K562 (cell line): ENCODE data around the gene FAM174C. TPM values are rescaled to one million over a fixed set of nuclear protein-coding genes. Genes with fewer than 3 reads are reported as not detected.
A peak's percentile ranks its signal among the peaks of the same experiment; 100 is the strongest.

Experiments
- CBFA2T2 ChIP-seq: fragments of 450-650 bp; conservative IDR thresholded peaks from 2 replicates; pipeline ENCODE4 v1.6.1; 2017; ENCODE audit warnings: mild to moderate bottlenecking
- DPF2 ChIP-seq: fragments of 450-650 bp; IDR thresholded peaks from 2 replicates; pipeline ENCODE4 v1.6.1; 2016
- MBD2 ChIP-seq: sonication (generic); IDR thresholded peaks from 2 replicates; pipeline ENCODE4 v1.6.1; 2016; ENCODE audit warnings: low read depth, borderline replicate concordance
- NELFE ChIP-seq: IDR thresholded peaks from 2 replicates; pipeline ENCODE4 v1.6.1; 2011; ENCODE audit warnings: mild to moderate bottlenecking; ENCODE audit not compliant: insufficient read depth, insufficient read length
- POLR2H ChIP-seq: IDR thresholded peaks from 2 replicates; pipeline ENCODE4 v1.6.1; 2016; ENCODE audit warnings: missing genetic modification characterization, low read depth, mild to moderate bottlenecking, control low read depth, missing compliant biosample characterization, moderate library complexity
- SPI1 ChIP-seq: IDR thresholded peaks from 2 replicates; pipeline ENCODE4 v1.6.1; 2011; ENCODE audit warnings: low read depth, low read length, control low read depth, borderline replicate concordance
- TAF1 ChIP-seq: IDR thresholded peaks from 2 replicates; pipeline ENCODE4 v1.6.1; 2011; ENCODE audit warnings: mild to moderate bottlenecking, low read length, moderate library complexity; ENCODE audit not compliant: insufficient read depth, control insufficient read depth, severe bottlenecking; ENCODE audit errors: extremely low read depth
- TEAD2 ChIP-seq: fragments of 450-650 bp; IDR thresholded peaks from 2 replicates; pipeline ENCODE4 v1.6.1; 2016; ENCODE audit warnings: missing genetic modification characterization, control low read depth, missing compliant biosample characterization
- ZKSCAN3 ChIP-seq: fragments of 250-450 bp; sonication (Bioruptor Pico); IDR thresholded peaks from 2 replicates; pipeline ENCODE4 v1.4.0; 2020
- ZNF239 ChIP-seq: fragments of 250-450 bp; sonication (Bioruptor Pico); IDR thresholded peaks from 2 replicates; pipeline ENCODE4 v1.4.0; 2020; ENCODE audit warnings: mild to moderate bottlenecking
- ZNF766 ChIP-seq: fragments of 200-800 bp; sonication (Bioruptor generic); conservative IDR thresholded peaks from 2 replicates; pipeline ENCODE4 v1.6.1; 2016; ENCODE audit warnings: missing genetic modification characterization, missing compliant biosample characterization
- ZNF780A ChIP-seq: fragments of 250-450 bp; sonication (Bioruptor Pico); IDR thresholded peaks from 2 replicates; pipeline ENCODE4 v1.5.0; 2021; ENCODE audit warnings: mild to moderate bottlenecking
- polyA plus RNA-seq, 8 experiments: library from polyadenylated mRNA; depleted of rRNA in 4 of 8; stranded (reverse) in 5 of 8; unstranded in 3 of 8; fragments of >200 nt; fragmentation: Nextera tagmentation in 2 of 8; fragmentation: Illumina TruSeq in 1 of 8; extraction: Ambion mirVana in 2 of 8; extraction: Trizol in 1 of 8; gene quantifications; 2 replicates each; pipeline versions ENCODE4 v1.2.1 to v1.2.3, GENCODE V29; 2011 to 2014; ENCODE audit warnings: inconsistent platforms in 1 of 8, missing spikeins in 1 of 8
- total RNA-seq, 7 experiments: library from RNA; depleted of rRNA in 6 of 7; stranded (reverse); fragments of >200 nt in 6 of 7; fragmentation: Illumina TruSeq in 2 of 7; extraction: Trizol in 2 of 7; gene quantifications; 2 replicates each; pipeline versions ENCODE4 v1.2.1 to v1.2.3, GENCODE V29; 2011 to 2021; ENCODE audit warnings: low replicate concordance in 1 of 7
- TF ChIP-seq, protein P1 (sequence below), 2 experiments: fragments of 450-650 bp; IDR thresholded peaks; 2 replicates each; pipeline ENCODE4 v1.6.1; 2018; ENCODE audit warnings: mild to moderate bottlenecking in 2 of 2, low read depth in 1 of 2; ENCODE audit not compliant: partially characterized antibody in 2 of 2
- TF ChIP-seq, protein P2 (sequence below): sonication (generic); formaldehyde crosslinking; IDR thresholded peaks from 2 replicates; pipeline ENCODE4 v1.8.1; 2023; ENCODE audit warnings: mild to moderate bottlenecking, missing genetic modification reagents
- TF ChIP-seq, protein P3 (sequence below): fragments of 250-450 bp; sonication (Bioruptor Pico); IDR thresholded peaks from 2 replicates; pipeline ENCODE4 v1.4.0; 2020; ENCODE audit warnings: mild to moderate bottlenecking

The FAM174C gene
- total and polyA plus RNA-seq, 9 of the 15 experiments (the other 6 are each of a cell fraction or from before 2014, with no cell fraction given): 0.66 to 89.6 (median 20.3) TPM

DNA sequence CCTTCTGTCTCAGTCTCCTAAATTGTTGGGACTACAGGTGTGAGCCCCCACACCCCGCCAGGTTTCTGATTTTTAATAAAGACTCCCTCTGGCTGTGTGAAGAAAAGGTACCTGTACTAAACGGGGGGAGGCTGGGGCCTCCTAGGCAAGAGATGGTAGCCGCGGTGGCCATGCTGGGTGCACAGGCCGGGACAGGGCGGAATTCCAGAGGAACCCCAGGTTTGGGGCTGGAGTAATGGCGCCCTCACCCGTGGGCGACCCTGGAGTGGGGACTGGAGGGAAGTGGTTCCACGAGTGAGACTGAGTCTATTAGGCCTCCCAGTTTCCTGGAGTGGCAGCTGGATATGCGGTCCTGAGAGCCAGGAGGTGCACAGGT, 35.9 kb upstream of the FAM174C start (continued):
- TF ChIP-seq, protein P1, sequence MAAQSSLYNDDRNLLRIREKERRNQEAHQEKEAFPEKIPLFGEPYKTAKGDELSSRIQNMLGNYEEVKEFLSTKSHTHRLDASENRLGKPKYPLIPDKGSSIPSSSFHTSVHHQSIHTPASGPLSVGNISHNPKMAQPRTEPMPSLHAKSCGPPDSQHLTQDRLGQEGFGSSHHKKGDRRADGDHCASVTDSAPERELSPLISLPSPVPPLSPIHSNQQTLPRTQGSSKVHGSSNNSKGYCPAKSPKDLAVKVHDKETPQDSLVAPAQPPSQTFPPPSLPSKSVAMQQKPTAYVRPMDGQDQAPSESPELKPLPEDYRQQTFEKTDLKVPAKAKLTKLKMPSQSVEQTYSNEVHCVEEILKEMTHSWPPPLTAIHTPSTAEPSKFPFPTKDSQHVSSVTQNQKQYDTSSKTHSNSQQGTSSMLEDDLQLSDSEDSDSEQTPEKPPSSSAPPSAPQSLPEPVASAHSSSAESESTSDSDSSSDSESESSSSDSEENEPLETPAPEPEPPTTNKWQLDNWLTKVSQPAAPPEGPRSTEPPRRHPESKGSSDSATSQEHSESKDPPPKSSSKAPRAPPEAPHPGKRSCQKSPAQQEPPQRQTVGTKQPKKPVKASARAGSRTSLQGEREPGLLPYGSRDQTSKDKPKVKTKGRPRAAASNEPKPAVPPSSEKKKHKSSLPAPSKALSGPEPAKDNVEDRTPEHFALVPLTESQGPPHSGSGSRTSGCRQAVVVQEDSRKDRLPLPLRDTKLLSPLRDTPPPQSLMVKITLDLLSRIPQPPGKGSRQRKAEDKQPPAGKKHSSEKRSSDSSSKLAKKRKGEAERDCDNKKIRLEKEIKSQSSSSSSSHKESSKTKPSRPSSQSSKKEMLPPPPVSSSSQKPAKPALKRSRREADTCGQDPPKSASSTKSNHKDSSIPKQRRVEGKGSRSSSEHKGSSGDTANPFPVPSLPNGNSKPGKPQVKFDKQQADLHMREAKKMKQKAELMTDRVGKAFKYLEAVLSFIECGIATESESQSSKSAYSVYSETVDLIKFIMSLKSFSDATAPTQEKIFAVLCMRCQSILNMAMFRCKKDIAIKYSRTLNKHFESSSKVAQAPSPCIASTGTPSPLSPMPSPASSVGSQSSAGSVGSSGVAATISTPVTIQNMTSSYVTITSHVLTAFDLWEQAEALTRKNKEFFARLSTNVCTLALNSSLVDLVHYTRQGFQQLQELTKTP (IDR thresholded peaks at IDR 0.05; ENCODE audit: low read depth in 1 of 2, partially characterized antibody in 2 of 2): no peak
- 0 out of 2 replicates have a peak, but pooled peaks have one; percentile 22 for TF ChIP-seq DPF2
- no peak for TF ChIP-seq TAF1
- TF ChIP-seq ZNF780A (CRISPR knock-in tag): no peak
- TF ChIP-seq TEAD2 (tag): no peak
- TF ChIP-seq ZNF239 (CRISPR knock-in tag): no peak
- no peak for TF ChIP-seq POLR2H (tag)
- 0 out of 2 replicates have a peak, but pooled peaks have one; percentile 19 for TF ChIP-seq SPI1
- TF ChIP-seq, protein P2, sequence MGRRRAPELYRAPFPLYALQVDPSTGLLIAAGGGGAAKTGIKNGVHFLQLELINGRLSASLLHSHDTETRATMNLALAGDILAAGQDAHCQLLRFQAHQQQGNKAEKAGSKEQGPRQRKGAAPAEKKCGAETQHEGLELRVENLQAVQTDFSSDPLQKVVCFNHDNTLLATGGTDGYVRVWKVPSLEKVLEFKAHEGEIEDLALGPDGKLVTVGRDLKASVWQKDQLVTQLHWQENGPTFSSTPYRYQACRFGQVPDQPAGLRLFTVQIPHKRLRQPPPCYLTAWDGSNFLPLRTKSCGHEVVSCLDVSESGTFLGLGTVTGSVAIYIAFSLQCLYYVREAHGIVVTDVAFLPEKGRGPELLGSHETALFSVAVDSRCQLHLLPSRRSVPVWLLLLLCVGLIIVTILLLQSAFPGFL: no peak
- TF ChIP-seq ZKSCAN3: no peak
- TF ChIP-seq ZNF766 (CRISPR knock-in tag): no peak
- no peak for TF ChIP-seq NELFE
- no peak for TF ChIP-seq MBD2
- TF ChIP-seq CBFA2T2: no peak
- TF ChIP-seq, protein P3, sequence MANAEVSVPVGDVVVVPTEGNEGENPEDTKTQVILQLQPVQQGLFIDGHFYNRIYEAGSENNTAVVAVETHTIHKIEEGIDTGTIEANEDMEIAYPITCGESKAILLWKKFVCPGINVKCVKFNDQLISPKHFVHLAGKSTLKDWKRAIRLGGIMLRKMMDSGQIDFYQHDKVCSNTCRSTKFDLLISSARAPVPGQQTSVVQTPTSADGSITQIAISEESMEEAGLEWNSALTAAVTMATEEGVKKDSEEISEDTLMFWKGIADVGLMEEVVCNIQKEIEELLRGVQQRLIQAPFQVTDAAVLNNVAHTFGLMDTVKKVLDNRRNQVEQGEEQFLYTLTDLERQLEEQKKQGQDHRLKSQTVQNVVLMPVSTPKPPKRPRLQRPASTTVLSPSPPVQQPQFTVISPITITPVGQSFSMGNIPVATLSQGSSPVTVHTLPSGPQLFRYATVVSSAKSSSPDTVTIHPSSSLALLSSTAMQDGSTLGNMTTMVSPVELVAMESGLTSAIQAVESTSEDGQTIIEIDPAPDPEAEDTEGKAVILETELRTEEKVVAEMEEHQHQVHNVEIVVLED (CRISPR knock-in tag): no peak
